Measurements from ENCODE around the gene EFNA4.
A peak's percentile ranks its signal among the peaks of the same experiment; 100 is the strongest.

The EFNA4 gene

DNA sequence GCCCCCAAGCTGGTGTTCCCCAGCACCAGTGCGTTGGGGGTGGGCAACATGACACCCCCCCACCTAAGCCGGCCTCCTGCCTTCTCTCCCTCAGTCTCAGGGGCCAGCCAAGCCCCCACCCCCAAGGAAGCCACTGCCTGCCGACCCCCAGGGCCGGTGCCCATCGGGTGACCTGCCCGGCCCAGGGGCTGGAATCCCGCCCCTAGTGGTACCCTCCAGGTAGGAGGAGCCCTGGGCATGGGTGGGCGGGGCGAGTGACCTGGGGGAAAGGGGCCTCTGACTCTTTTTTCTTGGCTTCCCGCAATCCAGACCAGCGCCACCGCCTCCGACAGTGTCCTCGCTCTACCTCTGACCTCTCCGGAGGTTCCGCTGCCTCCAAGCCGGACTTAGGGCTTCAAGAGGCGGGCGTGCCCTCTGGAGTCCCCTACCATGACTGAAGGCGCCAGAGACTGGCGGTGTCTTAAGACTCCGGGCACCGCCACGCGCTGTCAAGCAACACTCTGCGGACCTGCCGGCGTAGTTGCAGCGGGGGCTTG lies 1.3 kb upstream of the EFNA4 start:
- H3K27me3 ChIP-seq (ENCODE audit: control insufficient read depth, insufficient read depth, low read length) = no peaks in the 10 kb centered on the region
- H3K4me3 ChIP-seq (ENCODE audit: low read length) = no peak overlapping the region
- no peak overlapping the region for H3K9ac ChIP-seq (ENCODE audit: low read length)
- H3K36me3 ChIP-seq (ENCODE audit: control insufficient read depth, insufficient read depth, low read length) = no peaks in the 10 kb centered on the region
- H3K4me1 ChIP-seq (ENCODE audit: control insufficient read depth, insufficient read depth, low read length) = peaks cover 33% of the 10 kb centered on the region
- no peaks in the 10 kb centered on the region for H3K9me3 ChIP-seq (ENCODE audit: control insufficient read depth, low read length)

DNA sequence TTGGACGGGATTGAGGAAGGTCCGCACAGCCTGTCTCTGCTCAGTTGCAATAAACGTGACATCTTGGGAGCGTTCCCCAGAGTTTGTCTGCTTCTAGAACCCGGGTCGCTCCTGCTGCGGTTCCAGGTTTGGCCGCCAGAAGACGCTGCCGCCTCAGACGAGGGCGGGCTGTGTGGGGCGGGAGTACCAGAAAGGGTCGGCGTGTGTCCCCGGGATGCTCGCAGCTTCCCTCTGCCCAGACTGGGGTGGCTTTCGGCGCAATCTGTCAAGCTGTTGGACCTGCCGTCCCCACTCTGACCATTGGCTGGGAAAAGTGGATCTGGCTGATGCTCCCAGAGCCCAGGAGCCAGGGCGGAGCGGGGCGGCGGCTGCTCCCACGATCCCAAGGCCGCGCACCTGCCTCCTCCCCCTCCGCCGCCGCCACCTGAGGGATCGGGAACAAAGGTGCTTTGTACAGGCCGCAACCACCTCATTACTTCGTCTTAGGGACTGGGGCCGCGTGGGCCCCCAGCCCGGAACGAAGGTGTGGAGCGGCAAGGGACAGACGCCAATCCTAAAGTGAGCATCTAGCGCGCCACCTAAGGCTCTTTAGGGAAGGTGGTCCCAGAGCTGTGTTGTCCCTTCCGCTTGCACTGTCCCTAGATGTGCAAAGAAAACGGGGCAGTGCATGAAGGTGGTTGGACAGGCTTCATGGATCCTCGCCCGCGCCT lies 683 bp upstream of the EFNA4 start:
- peak overlapping the region; percentile 61 for H3K4me3 ChIP-seq (ENCODE audit: low read length)
- H3K27me3 ChIP-seq (ENCODE audit: control insufficient read depth, insufficient read depth, low read length) = no peaks in the 10 kb centered on the region
- no peaks in the 10 kb centered on the region for H3K9me3 ChIP-seq (ENCODE audit: control insufficient read depth, low read length)
- H3K36me3 ChIP-seq (ENCODE audit: control insufficient read depth, insufficient read depth, low read length) = no peaks in the 10 kb centered on the region
- H3K4me1 ChIP-seq (ENCODE audit: control insufficient read depth, insufficient read depth, low read length) = peaks cover 33% of the 10 kb centered on the region
- peak overlapping the region; percentile 70 for H3K9ac ChIP-seq (ENCODE audit: low read length)

DNA sequence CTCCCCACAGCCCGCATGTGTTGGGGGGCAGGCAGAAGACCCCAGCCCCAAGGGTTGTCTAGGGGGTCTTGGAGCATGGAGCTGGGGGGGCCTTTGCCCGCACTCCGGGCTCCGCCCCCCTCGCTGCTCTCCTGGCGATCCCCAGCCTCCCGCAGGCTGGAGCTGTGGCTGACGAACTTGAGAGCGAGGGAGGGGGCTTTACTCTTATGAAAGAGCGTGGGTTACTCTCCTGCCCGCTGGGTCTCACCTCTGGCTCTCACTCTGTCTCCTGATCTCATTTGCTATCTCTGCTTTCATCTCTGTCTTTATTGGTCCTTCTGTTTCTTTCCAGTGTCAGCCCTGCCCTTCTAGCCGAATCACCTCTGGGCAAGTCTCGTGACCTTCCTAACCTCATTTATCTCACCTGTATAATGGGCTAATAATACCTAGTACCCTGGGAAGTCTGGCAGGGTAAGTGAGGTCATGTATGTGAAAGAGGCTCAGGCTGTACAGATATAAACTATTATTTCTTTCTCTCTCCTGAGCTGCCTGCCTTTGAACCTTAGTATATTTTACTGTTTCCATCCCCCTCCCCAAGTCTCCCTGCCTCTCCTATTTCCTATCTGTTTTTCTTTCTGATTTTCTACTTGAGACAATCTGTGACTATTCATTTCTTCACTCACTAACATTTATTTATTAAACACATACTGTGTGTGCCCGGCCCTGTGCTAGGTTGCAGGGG lies 731 bp downstream of the EFNA4 start:
- Histone ChIP-seq H3K4me3 (ENCODE audit: low read length) (peak overlapping the region; percentile 61), H3K9me3 (ENCODE audit: control insufficient read depth, low read length) (no peaks in the 10 kb centered on the region), H3K9ac (ENCODE audit: low read length) (peak overlapping the region; percentile 70), H3K36me3 (ENCODE audit: control insufficient read depth, insufficient read depth, low read length) (no peaks in the 10 kb centered on the region), H3K4me1 (ENCODE audit: control insufficient read depth, insufficient read depth, low read length) (peaks cover 33% of the 10 kb centered on the region), H3K27me3 (ENCODE audit: control insufficient read depth, insufficient read depth, low read length) (no peaks in the 10 kb centered on the region)

DNA sequence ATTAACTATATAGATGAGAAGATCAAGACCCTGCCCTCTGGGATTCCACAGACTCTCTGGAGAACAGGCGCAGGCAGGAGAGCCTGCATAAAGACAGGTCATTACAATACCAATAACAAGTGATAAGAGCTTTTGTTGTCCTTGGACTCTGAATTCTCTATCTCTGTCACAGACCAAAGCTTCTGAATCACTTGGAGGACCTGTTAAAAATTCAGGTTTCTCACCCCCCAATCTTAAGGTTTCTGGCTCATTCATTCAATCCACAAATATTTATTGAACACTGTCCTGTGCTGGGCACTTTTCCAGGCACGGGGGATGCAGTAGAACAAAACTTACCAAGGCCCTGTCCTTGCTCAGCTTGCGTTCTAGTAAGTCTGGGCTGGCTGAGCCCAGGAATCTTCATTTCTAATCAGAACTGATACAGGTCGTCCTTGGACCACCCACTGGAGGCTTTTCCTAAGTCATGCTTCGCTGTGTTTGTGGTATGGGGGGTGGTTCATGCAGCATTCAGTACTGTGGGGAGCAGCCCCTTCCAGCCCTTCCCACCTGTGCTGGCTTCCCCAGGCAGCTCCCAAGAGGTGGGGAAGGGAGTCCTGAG lies 1.4 kb downstream of the EFNA4 start:
- Histone ChIP-seq H3K27me3 (ENCODE audit: control insufficient read depth, insufficient read depth, low read length) (no peaks in the 10 kb centered on the region), H3K36me3 (ENCODE audit: control insufficient read depth, insufficient read depth, low read length) (no peaks in the 10 kb centered on the region), H3K9ac (ENCODE audit: low read length) (no peak overlapping the region), H3K9me3 (ENCODE audit: control insufficient read depth, low read length) (no peaks in the 10 kb centered on the region), H3K4me3 (ENCODE audit: low read length) (no peak overlapping the region), H3K4me1 (ENCODE audit: control insufficient read depth, insufficient read depth, low read length) (peaks cover 35% of the 10 kb centered on the region)

DNA sequence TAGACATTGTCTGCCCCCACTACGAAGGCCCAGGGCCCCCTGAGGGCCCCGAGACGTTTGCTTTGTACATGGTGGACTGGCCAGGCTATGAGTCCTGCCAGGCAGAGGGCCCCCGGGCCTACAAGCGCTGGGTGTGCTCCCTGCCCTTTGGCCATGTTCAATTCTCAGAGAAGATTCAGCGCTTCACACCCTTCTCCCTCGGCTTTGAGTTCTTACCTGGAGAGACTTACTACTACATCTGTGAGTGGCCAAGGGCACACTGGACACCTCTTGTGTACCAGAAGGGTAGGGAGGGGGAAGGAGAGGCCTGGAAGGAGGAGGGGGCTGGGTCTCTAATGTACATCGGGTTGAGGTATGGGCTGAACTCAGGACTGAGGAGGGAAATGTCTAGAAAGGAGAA lies 3.2 kb downstream of the EFNA4 start:
- H3K27me3 ChIP-seq (ENCODE audit: control insufficient read depth, insufficient read depth, low read length) = no peaks in the 10 kb centered on the region
- no peak overlapping the region for H3K9ac ChIP-seq (ENCODE audit: low read length)
- no peaks in the 10 kb centered on the region for H3K36me3 ChIP-seq (ENCODE audit: control insufficient read depth, insufficient read depth, low read length)
- H3K9me3 ChIP-seq (ENCODE audit: control insufficient read depth, low read length) = no peaks in the 10 kb centered on the region
- peaks cover 42% of the 10 kb centered on the region for H3K4me1 ChIP-seq (ENCODE audit: control insufficient read depth, insufficient read depth, low read length)
- H3K4me3 ChIP-seq (ENCODE audit: low read length) = no peak overlapping the region

DNA sequence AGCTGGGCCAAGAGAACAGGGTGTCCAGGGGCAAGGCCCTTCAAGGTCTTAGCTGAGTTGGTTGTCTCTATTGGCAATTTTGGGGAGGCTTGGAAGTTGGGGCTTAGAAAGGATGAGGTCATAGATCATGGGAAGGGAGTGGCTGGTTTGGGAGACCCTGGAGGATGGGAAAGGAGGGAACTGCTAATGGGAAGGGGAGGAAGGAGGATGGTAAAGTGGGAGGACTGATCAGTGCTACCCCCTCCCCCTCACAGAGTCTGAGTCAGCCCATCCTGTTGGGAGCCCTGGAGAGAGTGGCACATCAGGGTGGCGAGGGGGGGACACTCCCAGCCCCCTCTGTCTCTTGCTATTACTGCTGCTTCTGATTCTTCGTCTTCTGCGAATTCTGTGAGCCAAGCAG lies 5.1 kb downstream of the EFNA4 start:
- H3K36me3 ChIP-seq (ENCODE audit: control insufficient read depth, insufficient read depth, low read length) = no peaks in the 10 kb centered on the region
- H3K4me1 ChIP-seq (ENCODE audit: control insufficient read depth, insufficient read depth, low read length) = peaks cover 26% of the 10 kb centered on the region
- no peaks in the 10 kb centered on the region for H3K9me3 ChIP-seq (ENCODE audit: control insufficient read depth, low read length)
- H3K27me3 ChIP-seq (ENCODE audit: control insufficient read depth, insufficient read depth, low read length) = peaks cover 5% of the 10 kb centered on the region
- H3K9ac ChIP-seq (ENCODE audit: low read length) = no peak overlapping the region
- no peak overlapping the region for H3K4me3 ChIP-seq (ENCODE audit: low read length)

DNA sequence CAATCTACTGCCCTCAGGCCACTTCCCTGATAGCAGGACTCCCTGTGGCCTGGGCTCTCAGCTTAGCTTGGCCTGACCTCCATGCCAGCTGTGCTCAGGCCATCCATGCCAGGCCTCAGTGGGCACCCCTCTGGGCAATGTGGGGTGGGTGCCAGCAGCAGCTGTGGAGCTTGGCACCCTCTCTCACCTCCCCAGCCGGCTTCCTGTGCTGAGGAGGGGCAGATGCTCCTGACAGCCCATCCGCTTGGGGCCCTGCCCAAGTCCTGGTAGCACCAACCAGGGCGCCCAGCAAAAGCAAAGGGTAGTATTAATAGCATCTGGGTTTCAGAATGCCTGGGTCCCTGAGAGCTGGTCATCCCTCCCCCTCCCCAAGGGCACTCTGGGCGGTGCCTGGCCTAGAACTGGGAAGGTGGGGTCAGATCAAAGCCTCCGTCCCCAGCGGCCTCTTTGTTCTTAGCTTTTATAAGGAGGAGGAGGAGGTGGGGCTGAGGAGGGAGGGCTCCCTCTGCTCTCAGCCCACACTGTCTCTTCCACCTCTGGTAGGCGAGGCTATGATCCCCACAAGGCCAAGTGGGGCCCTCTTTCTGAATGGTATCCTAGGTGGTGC lies 6.1 kb downstream of the EFNA4 start:
- no peak overlapping the region for H3K4me3 ChIP-seq (ENCODE audit: low read length)

DNA sequence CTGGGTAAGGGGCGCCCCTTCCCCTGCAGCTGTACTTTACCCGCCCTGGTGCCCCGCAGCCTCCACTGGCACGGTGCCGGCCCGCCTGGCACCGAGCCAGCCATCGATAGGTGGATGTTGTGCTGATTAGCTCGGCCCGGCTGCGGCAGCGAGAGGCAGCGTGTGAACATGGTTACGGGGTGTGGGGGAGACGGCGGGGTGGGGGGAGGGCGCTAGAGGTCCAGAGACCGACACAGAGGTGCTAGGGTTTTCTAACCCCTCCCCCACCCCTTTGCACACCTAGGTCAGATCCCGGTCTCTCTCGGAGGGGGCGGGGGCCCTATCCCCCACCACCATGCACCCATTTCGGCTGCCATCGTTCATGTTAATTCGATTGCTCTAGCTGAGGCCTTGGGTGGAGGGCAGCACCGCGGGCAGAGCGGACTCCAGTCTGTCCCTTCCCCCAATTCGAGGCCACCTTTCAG lies 6.7 kb downstream of the EFNA4 start:
- no peaks in the 10 kb centered on the region for H3K36me3 ChIP-seq (ENCODE audit: control insufficient read depth, insufficient read depth, low read length)
- peak overlapping the region; percentile 22 for H3K9ac ChIP-seq (ENCODE audit: low read length)
- H3K4me1 ChIP-seq (ENCODE audit: control insufficient read depth, insufficient read depth, low read length) = peaks cover 20% of the 10 kb centered on the region
- H3K4me3 ChIP-seq (ENCODE audit: low read length) = no peak overlapping the region
- H3K27me3 ChIP-seq (ENCODE audit: control insufficient read depth, insufficient read depth, low read length) = peaks cover 5% of the 10 kb centered on the region
- no peaks in the 10 kb centered on the region for H3K9me3 ChIP-seq (ENCODE audit: control insufficient read depth, low read length)

More for the DNA sequence above, 6.1 kb downstream of the EFNA4 start:
- H3K9ac ChIP-seq (ENCODE audit: low read length) = no peak overlapping the region
- peaks cover 20% of the 10 kb centered on the region for H3K4me1 ChIP-seq (ENCODE audit: control insufficient read depth, insufficient read depth, low read length)
- H3K27me3 ChIP-seq (ENCODE audit: control insufficient read depth, insufficient read depth, low read length) = peaks cover 5% of the 10 kb centered on the region
- no peaks in the 10 kb centered on the region for H3K36me3 ChIP-seq (ENCODE audit: control insufficient read depth, insufficient read depth, low read length)
- no peaks in the 10 kb centered on the region for H3K9me3 ChIP-seq (ENCODE audit: control insufficient read depth, low read length)

DNA sequence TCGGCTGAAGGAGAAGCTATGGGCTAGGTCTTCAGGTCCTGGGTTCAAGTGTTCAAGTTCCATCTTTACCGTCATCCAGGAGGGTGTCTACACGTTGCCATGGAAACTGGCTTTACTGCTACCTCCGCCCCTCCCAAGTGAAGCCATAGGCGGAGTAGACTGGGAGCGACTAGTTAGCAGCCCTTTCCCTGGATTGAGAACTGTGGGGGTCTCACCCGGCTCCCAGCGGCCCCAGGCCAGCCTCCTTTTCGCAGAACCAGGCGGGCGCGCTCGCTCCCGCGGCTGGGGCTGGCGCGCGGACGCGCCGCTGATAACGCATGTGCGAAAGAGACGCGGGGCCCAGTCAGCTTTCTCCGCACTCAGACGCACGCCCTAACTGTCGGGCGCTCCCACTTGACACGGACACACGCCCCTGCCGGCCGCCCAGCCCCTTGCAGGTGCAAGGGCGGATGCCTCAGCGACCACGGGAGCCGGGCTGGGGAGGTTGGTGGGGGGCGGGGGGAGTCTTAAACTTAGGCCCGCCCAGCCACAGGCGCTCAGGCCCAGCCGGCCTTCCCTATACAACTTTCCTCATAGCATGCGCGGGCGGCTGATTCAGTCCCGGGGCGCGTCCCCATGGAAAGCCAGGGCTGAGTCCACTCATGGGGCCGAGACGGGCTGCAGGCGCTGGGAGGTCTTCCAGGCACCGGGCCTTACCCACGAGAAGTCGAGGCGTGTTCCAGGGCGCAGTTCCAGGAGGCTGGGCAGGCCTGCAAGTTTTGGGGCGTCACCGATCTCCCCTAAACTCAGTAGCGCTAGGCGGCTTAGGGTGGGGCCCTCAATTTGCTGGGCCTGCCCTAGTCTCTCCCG lies 7.4 kb downstream of the EFNA4 start:
- H3K9me3 ChIP-seq (ENCODE audit: control insufficient read depth, low read length) = no peaks in the 10 kb centered on the region
- peaks cover 5% of the 10 kb centered on the region for H3K27me3 ChIP-seq (ENCODE audit: control insufficient read depth, insufficient read depth, low read length)
- H3K4me3 ChIP-seq (ENCODE audit: low read length) = peak overlapping the region; percentile 15
- H3K36me3 ChIP-seq (ENCODE audit: control insufficient read depth, insufficient read depth, low read length) = no peaks in the 10 kb centered on the region
- H3K4me1 ChIP-seq (ENCODE audit: control insufficient read depth, insufficient read depth, low read length) = peaks cover 20% of the 10 kb centered on the region
- H3K9ac ChIP-seq (ENCODE audit: low read length) = peak overlapping the region; percentile 51

DNA sequence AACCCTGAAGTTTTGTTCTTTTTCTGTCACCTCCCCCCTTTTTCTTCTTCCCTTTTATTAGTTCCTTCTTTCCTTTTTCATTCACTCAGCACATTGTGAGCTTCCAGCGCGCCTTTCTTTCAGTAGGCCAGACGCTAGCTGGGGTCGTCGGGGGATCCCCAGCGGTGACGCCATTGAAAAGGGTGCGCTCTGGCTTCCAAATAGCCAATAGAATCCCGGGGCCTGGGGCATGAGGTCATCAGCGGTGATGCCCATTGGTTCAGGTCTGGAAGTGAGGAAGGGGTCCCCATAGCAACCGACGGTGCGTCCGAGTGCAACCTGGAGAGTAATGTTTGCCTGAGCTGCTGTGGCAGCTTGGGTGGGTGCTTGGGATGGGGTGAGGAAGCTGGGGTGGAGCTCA lies 8.2 kb downstream of the EFNA4 start:
- peaks cover 5% of the 10 kb centered on the region for H3K27me3 ChIP-seq (ENCODE audit: control insufficient read depth, insufficient read depth, low read length)
- no peak overlapping the region for H3K4me3 ChIP-seq (ENCODE audit: low read length)
- peaks cover 20% of the 10 kb centered on the region for H3K4me1 ChIP-seq (ENCODE audit: control insufficient read depth, insufficient read depth, low read length)
- no peaks in the 10 kb centered on the region for H3K9me3 ChIP-seq (ENCODE audit: control insufficient read depth, low read length)
- H3K36me3 ChIP-seq (ENCODE audit: control insufficient read depth, insufficient read depth, low read length) = no peaks in the 10 kb centered on the region
- H3K9ac ChIP-seq (ENCODE audit: low read length) = peak overlapping the region; percentile 51

DNA sequence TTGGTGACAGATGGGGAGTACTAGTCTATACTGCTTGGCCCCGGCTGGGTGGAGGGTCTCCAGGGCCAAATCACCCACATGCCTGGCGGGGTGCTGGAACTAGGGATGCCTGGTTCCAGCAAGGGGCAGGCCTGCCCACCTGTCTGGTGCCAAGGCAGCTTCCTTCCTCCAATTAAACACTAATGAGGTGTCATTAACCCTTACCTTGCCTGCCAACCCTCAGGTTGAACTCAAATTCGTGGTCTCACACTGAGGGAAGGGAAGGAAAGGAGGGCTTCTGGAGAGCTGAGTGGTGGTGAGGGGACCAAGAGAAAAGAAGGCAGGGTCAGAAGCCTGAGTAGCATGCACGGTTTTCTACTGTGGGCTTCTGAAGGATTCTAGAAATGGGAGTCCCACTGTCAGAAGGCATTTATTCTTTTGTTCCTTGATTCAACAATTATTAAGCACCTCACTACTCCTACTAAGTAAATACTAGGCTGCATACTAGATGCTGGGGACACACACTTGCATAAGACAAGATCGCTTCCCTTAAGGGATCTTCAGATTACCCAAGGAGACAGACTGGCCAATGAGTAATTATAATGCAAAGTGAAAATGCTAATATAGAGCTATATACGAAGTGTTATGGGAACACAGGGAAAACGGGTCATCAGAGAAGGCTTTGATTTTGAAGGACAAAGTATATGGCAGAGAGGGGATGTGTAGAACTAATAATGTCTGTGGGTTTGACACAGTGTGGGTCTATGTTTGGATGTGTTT lies 9.2 kb downstream of the EFNA4 start:
- no peaks in the 10 kb centered on the region for H3K9me3 ChIP-seq (ENCODE audit: control insufficient read depth, low read length)
- peaks cover 26% of the 10 kb centered on the region for H3K4me1 ChIP-seq (ENCODE audit: control insufficient read depth, insufficient read depth, low read length)
- no peak overlapping the region for H3K4me3 ChIP-seq (ENCODE audit: low read length)
- no peaks in the 10 kb centered on the region for H3K36me3 ChIP-seq (ENCODE audit: control insufficient read depth, insufficient read depth, low read length)
- H3K27me3 ChIP-seq (ENCODE audit: control insufficient read depth, insufficient read depth, low read length) = peaks cover 5% of the 10 kb centered on the region
- H3K9ac ChIP-seq (ENCODE audit: low read length) = no peak overlapping the region

Data from mucosa of stomach (tissue), 1 donor.